AG08396 (cell line): ENCODE results near the gene GPR84.
"Not testable (repeated sequence)": the region's sequence is repeated elsewhere in the genome, so short reads cannot be mapped to it uniquely, and the experiment has no call there.

ENCODE experiments used
- DNase-seq: peaks from one replicate; pipeline ENCODE4 v3.0.0; 2012; ENCODE audit warnings: low spot score, mixed read lengths

Gene GPR84

DNA sequence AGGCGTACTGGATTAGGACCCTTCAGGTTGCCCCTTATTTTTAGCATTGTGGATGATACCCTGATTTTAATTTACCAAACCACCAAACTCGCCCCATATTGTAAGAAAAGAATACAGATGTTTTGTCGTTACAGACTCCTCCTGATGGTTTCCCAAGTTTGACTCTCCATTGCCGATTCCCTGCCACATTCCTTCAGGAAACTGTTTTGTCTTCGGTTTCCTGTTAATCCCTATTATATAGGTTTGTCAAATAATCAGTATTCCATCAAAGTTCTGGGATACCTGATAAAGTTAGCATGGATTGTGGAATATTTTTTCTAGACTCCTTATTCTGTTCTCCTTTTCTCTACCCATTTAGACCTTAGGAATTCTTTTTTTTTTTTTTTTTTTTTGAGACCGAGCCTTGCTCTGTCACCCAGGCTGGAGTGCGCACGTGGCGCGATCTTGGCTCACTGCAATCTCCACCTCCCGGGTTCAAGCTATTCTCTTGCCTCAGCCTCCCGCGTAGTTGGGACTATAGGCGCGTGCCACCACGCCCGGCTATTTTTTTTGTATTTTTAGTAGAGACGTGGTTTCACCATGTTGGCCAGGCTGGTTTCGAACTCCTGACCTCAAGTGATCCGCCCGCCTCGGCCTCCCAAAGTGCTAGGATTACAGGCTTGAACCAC lies 38.7 kb downstream of the GPR84 start:
- not testable (repeated sequence) for DNase-seq

DNA sequence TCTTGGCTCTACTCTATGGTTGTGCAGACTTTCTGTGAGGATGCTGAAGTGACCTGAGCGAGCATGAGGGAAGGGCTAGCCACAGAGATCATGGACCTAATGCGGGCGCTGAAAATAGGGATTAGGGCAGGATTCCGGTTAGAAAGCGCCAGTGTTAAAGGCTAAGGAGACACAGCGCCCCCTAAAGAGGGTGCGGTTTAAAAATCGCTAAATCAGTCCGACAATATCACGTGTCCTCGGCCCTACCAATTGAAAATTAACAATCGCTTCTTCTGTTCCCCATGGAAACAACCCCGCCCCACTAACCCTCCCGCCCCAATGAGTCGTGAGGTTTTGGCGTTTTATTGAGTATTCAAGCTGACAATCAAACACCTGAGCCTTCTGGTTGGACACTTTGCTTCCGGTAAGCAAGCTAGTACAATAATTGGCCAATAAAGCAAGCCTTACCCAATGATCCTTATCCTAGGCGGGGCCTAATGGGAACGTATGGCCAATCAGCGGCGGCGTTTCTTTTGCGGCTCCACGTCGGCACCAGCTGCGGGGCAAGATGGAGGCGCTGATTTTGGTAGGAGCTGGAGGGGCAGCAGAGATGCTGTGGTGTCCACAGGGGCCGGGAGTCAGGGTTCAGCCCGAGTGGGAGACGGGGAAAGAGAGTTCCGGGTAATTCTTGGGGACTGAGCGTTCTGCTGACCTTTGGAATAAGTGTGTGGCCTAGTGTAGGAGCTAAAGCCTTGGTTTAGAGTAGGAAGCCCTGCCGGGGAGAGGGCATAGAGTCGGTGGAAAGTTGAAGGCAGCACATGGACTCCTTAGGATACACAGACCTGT lies 39.5 kb downstream of the GPR84 start, which contains the start of gene COPZ1:
COPZ1 (plus strand) TSS at position 515 of the 825 bp plus-strand sequence; CDS start at position 548, 33 bp downstream.
- DNase-seq, result peak; percentile 91

DNA sequence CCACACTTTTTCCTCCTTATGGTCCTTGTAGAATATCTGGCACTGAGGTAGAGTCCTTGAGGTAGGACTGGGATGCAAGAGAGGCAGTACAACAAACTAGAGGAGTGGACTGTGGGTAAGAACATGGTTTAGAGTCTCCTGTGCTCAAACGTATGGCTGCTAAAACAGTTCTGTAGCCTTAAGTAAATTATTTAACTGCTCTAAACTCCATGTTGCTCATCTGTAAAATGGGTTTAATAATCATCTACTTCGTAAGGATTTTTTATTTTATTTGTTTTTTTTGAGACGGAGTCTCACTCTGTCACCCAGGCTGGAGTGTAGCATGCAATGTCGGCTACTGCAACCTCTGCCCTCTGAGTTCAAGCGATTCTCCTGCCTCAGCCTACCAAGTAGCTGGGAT lies 42.9 kb downstream of the GPR84 start:
- no peak for DNase-seq
